ENCODE data around the gene SAMD4A.

The SAMD4A gene

DNA sequence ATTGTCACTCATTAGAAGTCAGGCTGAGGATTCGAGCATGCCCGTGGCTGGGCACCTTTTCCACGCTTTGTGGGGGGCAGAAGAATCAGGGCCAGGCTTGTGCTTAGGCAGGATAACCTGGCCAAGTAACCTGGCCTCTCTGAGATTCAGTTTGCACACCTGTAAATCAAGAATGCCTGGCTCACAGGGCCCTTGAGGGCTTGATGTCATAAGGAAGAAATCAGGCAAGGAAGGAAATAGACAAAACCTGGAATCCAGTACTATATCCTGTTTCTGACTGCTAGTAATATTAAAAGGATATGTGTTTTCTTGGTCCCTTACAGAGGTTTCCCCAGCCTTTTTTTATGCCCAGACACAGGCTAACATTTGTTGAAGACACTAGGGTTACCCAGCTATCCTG is 91.9 kb downstream of the SAMD4A start:
- no peak for DNase-seq (ENCODE audit: low read depth in 2 of 2)

DNA sequence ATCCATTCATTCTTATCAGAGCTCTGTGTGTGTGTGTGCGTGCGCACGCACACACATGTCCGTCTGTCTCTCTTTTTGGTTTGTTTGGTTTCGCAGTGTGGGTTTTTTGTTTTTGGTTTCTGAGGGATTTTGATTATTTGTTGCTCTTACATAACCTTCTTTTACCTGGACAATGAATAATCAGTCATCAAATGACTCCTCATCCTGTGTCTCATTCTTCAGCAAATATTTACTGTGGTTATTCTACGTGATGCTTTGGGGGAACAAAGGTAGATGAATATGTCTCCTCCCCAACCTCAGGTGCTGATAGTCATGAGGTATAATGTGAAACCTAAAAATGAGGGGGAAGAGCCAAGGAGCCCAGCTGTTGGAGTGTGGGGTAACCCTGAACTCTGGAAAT is 92.4 kb downstream of the SAMD4A start:
- no peak for DNase-seq (ENCODE audit: low read depth in 2 of 2)

DNA sequence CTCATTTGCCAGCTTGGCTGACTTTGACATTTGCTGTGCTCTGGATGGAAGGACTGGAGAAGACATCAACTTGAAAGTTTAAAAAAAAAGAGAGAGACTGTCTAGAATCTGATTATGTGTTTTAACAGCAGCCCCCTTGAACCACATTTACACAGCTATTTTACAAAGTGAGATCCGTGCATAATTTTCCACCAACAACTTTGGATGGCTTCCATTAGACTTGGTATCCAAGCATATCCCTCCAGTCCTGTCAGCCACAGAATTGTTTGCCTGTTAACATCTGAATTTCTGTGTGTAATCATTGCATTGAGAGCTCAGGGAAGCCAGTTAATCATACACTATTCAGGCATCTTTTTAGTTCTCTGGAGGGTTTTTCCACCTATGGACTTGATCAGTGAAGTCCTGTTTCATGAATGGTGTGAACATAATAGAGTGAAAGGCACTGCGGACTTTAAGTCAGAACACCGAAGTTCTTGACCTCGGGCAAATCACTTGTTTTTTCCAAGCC is 93.7 kb downstream of the SAMD4A start:
- no peak for DNase-seq (ENCODE audit: low read depth in 2 of 2)

DNA sequence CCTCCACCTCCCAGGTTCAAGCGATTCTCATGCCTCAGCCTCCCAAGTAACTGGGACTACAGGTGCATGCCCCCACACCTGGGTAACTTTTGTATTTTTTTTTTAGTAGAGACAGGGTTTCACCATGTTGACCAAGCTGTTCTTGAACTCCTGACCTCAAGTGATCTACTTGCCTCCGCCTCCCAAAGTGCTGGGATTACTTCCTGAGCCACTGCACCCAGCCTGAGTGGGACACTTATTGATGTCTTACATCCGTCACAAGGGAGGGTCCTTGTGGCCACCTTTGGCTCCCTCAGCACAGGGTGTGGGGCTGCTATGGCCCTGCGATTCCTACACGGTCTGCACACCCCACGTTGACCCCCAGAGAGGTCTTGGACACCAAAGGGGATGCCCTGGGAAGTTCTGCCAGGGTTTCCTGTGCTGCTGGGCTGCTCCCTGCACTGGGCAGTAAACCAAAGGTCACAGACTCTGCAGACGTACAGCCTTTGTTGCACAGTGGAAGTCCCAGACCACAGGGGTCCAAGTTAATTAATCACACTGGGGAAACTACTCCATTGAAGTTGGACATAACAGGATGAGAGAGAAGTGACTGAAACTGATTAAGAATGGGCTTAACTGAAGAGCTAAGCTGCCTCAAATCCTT is 95.7 kb downstream of the SAMD4A start:
- DNase-seq (ENCODE audit: low read depth in 2 of 2): no peak

DNA sequence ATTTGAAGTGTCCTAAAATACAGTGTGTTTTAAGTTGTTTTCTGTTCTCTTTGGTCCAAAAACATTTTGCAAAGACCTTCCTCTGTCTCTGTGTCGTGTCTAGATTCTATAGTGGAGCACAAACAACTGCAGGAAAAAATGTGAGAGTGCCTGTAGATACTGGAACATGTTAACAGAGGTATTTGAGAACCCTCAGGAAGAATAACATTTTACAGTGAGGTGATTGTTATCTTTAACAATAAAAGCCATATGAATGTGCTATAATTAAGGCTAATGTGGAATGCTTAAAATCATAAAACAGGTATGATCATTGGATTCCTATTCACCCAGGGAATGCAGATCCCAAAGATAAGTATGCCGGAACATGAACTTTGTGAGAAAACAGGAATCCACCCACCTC is 98.0 kb downstream of the SAMD4A start:
- no peak for DNase-seq (ENCODE audit: low read depth in 2 of 2)

DNA sequence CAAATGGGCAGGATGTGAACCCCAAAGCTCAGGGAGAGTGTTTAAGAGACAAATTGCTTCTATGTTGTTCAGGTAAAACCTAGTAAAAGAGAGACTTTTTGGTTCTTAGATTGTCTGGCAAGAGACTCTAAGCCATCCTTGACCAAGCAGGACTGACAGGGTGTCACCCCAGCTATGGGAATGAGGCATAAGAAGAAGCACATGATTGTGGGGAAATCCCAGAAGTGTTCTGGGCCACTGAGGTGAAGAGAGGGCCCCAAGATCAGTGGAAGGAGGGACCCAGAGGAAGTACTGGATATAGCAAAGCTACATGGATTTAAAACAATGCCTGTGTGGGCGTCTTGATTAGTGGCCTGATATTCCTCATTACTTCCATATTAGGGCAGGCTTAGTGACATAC is 99.0 kb downstream of the SAMD4A start:
- no peak for DNase-seq (ENCODE audit: low read depth in 2 of 2)

DNA sequence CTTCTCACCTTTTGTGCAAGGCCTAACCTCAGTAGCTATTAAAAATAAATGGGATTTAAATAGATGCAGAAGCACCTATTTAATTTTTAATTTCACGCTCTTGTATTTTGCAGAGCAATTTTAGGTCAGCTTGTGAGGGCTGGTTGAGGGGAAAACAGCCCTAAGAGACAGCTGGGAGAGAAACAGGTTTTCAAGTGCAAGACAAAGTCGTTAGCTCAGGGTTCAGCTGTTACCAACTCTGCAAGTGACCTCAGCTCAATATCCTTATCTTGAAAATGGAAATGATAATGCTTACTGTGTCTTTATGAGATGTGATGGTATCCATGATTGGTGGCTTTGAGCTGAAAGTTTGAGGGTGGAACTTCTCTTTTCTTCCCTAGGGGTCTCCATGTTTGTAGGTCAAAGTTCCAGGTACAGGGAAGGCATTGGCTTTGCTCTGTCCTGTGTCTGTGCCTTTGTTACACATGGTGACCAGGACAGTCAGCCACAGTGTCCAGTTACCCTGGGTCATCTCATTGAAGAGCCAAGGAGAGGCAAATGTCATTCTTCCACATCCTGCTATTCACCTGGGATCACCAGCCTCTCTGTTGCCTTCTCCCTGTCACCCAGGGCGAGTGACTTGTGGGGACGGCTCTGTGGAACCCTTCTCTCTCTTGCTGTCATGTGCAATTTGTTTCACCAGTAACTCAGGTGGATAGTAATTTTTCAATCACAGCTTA is 100.3 kb downstream of the SAMD4A start:
- no peak for DNase-seq (ENCODE audit: low read depth in 2 of 2)

DNA sequence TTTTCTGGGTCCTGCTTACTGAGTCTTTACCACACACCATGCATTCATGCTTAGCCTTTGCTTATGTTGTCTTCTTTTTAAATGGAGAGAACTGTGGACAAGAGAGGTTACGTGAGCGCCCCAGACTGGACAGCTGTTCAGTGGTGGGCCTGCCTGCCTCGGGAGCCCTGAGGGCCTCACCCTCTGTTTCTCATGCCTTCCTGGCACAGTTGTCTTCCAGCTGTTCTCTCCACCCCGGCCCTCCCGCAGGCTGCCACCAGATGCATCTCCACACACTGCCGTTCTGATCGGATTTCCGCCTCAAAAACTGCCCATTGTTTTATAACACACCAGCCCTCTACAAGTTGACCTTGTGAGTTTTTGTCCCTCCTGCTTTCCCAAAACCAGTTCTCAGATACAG is 100.8 kb downstream of the SAMD4A start:
- DNase-seq (ENCODE audit: low read depth in 2 of 2): no peak

DNA sequence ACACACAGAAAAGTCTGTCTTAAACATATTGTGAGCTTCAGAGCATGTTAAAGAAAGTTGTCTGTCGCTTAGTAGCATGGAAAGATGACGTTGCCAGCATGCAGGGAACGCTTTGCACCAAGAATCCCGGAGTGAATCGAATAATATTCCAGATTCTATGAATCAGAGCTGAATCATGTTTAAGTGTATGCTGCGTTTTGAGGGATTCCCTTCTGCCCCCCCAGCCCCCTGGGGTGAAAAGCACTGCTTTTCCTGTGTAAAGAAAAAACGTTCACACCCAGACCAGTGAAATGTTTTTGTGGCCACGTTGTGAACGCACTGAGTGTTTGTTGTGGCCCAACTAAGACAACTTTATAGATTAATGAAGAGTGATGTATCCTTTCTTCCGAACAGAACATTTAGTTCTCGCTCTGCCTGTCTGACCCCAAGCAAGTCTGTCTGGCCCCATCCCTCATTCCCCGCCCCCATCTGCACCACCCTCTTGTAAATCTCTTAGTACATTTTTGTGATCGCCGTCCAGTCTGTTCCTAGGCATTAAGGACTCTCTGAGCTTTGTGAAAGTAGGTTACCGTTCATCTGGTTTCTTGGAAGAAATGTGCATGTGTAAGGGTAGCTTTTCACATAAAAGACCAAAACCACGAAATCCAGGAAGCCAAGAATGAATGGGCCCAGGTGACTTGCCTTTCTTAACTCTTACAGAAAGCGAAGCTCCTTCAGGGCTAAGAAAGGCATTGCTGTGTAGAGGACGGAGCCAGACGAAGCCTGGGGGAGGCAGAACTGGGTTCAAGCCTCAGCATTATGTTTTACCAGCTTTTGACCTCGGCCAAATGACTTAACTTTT is 103.0 kb downstream of the SAMD4A start:
- peak; percentile 68 to 70 for DNase-seq (ENCODE audit: low read depth in 2 of 2)

DNA sequence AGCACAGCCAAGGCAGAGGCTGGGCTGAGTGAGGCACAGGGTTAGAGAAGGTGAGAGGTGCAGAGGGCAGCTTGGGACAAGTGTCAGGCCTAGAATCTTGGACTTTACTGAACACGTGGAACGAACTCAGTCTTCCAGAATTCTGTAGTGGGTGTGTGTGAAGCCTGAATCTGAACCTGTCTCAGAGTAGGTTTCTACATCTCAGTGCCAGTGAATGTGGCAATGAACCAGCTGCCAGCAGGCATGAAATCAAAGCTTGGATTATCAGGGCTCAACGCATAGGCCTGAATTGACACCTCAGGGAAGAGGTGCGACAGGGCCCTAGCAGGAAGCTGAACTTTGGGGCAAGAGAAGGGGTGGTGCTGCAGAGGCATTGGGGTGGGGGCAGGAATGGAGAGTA is 104.6 kb downstream of the SAMD4A start:
- no peak for DNase-seq (ENCODE audit: low read depth in 2 of 2)

DNA sequence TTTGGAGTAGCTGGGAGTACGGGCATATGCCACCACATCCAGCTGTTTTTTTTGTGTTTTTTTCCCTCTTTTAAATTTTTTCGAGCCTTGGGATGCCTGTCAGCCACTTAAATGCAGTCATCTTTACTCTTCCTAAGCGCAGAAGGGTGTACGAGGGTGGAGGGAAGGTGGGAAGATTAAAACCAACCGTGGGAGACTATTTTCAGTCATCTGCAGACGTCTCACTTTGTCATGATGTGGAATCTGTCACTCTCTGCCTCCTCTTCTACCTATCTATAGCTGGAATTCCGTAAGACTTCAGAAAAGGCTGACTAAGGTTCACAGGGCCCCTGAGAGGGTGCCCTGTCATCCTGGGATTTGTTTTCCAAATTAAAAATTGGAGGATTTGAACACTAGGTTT is 105.3 kb downstream of the SAMD4A start:
- DNase-seq (ENCODE audit: low read depth in 2 of 2): no peak

DNA sequence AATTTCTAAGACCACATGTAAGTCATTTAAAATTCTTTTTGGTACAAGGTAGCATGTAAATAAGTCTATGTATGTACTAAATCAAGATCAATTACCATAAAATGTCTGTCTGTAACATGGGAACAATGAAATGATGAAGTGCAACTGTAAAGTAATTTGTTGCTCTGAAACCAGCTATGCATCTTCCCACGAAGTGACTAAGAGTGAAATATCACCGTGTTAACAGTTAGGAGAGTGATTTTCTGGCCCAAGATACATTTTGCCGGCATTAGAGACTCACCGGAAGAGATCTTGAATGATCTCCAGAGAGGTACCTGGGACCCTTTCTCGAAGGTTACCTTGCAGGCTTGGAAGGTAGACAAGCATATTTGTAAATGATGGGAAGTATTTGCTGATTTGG is 105.8 kb downstream of the SAMD4A start:
- no peak for DNase-seq (ENCODE audit: low read depth in 2 of 2)

DNA sequence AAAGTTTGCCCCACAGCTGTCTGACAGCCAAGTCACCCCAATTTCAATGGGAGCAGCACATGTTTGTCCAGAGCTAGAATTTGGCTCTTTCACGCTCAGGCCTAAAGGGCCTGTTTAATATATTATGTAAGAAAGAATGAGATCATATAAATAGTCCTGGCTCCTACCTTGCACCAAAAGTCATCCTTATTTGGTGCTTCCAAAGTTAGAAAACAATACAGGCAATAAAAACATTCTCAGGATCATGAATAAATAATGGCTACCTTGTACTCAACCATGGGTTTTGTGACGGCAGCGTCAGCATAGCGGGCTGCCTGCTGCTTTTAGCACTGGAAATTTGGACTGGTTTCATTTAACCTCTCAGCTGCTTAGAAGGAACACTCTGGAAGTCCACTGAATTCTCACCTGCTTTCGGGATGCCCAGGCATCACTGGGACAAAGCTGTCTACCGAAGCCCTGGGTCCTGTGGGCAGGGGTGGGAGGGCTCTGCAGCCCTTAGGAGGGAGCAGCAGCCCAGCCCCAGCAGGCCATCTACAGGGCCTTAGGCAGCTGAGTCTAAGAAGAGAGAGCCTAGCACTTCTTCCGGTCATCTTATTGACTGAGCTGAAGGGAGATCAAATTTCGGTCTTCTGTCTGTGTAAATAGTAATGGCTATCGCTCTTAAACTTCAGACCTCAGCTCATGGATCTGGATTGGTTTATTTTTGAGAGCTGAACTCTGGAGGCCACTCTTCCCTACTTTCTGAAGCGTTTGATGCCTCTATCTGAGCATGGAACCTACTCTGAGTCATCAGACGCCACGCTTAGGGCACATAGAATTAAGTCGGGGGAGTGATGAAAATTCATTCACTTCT is 106.5 kb downstream of the SAMD4A start:
- no peak for DNase-seq (ENCODE audit: low read depth in 2 of 2)

DNA sequence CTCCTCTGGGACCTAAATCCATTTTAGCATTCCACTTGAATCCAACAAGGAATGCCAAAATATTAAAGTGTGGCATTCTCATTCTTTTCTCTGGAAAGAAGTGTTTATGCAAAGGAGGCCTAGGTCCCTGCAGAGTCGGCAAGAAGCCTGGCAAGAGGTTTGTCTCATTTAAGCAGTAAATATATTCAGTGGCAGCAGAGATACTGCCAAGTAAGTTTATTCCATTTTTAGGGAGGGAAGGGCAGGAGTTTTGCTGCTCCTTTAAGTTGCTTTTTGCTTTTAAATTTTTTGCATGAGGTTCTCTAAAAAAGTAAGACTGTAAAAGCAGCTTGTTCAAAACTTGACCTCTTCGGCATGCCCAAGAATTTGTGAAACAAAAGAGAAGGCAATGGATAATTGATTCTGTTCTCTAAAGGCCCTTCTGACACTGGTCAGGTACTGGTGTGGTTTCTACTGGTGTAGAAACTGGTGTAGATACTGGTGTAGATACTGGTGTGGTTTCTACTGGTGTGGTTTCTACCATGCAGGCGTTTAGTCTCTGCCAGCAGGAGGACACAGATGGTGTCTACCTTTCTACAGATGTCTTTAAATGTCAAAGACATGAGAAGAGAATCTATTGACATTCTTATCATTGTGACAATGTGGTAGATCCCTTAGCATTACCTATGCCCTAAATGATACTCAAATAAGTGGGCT is 107.3 kb downstream of the SAMD4A start:
- no peak for DNase-seq (ENCODE audit: low read depth in 2 of 2)

DNA sequence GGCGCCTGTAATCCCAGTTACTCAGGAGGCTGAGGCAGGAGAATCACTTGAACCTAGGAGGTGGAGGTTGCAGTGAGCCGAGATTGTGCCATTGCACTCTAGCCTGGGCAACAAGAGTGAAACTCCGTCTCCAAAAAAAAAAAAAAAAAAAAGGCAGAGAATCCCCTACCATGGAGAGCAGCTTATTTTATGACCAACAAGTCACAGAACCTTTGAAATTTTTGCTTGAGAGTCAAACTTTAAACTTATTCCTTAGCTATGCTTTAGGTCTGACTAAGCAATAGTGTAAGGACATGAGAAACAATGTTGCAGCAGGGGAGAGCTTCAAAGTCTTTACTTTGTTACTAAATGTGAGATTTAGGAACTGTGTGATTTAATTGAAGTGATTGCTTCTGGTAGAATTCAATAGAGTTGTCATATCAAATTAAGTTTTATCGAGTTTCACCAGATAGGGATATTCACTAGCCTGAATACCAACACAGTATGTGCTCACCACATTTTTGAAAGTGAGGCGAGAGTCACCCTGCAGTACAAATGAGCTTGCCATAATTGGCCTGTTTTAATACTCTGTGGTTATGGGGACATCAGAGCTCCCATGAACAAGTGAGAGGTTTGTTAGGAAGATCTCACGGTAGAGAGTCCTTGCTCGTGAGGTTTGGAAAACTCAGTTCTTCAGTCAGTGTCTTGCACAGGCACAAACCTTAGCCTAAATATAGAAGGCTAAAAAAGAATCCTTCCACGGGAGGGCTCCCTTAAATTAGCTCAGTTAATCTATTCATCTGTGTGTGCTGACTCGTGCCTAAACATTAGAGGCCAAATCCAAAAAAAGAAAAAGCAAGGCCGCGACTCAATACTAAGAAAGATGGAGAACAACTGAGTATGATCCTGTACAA is 108.6 kb downstream of the SAMD4A start:
- DNase-seq (ENCODE audit: low read depth in 2 of 2): no peak

DNA sequence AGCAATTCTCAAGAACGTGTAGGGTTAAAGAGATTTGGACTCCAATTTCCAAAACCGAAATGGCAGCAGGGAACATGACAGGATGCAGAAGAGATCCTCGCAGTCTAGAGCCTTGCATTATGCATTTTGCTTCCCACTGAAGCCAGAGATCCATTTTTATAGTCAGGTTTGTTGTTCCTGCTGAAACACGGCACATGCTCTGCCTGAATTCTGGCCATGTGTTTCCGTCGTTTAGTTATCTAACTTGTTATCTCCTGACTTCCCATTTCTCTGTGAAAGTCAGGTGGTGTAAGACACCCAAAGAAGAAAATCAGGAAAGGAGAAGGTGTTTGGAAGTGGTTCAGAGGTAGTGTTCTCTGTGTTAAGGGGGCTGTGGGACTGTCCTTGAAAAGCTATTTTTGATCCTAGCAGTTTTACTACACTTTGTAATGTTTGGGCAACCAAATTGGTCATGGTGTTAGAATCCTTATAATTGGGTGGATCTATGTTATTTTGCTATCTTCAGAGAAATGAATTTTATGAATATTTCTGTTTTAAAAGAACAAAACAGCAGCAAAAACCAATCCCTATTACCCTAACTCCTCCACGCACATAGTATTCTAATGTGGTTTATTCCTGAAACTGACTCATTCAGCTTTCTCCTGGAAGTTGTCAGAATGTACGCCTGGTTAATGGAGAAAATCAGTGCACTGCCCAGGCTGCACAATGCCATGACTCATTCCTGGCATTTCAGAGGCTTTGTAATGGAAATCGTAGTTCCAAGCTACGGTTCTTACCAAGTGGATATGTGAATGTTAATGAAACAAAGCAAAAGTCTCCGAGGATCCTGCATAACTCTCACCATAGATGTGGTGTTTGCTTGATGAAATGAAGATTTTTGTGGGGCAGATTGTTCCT is 110.1 kb downstream of the SAMD4A start:
- peak; percentile 92 to 93 for DNase-seq (ENCODE audit: low read depth in 2 of 2)

DNA sequence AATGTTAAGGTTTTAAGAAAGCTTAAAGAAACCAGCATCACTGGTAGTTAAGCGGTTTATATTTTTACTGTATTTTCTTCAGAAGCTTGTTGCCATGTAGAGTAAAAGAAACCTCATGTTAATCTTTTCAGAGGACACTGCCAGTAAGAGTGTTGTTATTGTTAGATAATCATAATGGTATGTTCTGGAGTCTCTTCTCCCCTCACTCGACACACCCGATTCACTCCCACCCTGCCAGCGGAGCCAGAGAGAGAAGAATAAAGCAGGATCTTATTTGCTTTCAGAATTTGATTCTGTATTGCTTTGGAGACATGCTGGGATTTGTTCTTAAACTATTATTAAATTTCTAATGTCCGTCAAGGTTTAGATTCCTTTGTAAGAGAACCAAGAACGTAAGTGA is 113.7 kb downstream of the SAMD4A start:
- no peak for DNase-seq (ENCODE audit: low read depth in 2 of 2)

DNA sequence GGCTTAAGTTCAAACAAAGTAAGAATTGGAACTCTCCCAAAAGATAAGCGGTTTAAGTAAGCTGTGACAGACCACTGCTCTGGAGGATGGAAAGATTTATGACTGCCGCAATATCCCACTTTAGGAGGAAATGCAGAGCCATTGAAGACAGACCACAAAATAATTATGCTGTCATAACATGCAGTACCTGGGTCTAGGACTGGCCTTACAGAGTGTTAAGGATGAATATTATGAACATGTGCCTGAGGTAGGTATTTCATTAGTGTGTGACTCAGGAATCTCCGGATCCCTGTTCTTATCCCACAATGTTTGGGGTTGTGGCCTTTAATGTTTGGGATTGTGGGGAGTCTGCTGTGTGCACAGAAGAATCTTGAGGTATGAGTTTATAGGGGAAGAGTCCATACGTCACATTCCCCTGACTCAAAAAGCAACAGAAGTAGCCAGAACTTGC is 114.9 kb downstream of the SAMD4A start:
- DNase-seq (ENCODE audit: low read depth in 2 of 2): peak; percentile 49 to 51

DNA sequence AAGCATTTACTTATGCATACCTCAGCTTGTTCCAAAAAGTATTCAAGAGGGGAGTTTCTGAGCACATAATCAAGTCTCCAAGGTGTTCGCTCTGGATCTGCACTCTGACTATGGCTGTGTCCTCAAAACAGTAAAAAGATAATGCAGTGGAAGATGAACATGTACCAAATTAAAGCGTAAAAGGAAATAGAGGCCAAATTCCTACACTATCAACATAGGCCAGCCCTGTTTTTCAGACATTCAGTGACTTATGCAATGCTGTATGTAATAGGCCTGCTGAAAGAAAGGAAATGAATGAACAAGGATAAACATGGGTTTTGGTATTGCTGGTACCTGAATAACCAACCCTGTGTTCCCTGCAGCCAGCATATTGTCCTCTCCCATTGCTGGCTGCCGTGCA is 115.7 kb downstream of the SAMD4A start:
- DNase-seq (ENCODE audit: low read depth in 2 of 2): no peak

Data from fibroblast of skin of left quadriceps (primary cell).